Liver (tissue), 9 donors: ENCODE data around the gene JAK1. TPM values are rescaled to one million over a fixed set of nuclear protein-coding genes. Genes with fewer than 3 reads are reported as not detected.

ENCODE experiments used
- DNase-seq: peaks from one replicate; pipeline ENCODE4 v3.0.0-alpha.2; 2017; ENCODE audit warnings: low spot score
- H3K27ac ChIP-seq, 2 donors: one replicate each; pipeline ENCODE4 v1.7.0; 2013; ENCODE audit warnings: inconsistent platforms in 2 of 2, low read length in 2 of 2, control low read depth in 1 of 2, low read depth in 1 of 2, mild to moderate bottlenecking in 1 of 2
- H3K27me3 ChIP-seq, 4 donors: one replicate each; pipeline versions ENCODE4 v1.6.1 to v1.7.0; 2013; ENCODE audit warnings: low read length in 3 of 4, inconsistent platforms in 1 of 4, mild to moderate bottlenecking in 1 of 4, moderate library complexity in 1 of 4; ENCODE audit not compliant: control insufficient read depth in 4 of 4, insufficient read depth in 4 of 4
- H3K36me3 ChIP-seq, 4 donors: one replicate each; pipeline versions ENCODE4 v1.6.1 to v1.7.0; 2013; ENCODE audit warnings: low read length in 3 of 4, mild to moderate bottlenecking in 3 of 4, low read depth in 1 of 4, moderate library complexity in 1 of 4; ENCODE audit not compliant: control insufficient read depth in 4 of 4, insufficient read depth in 3 of 4
- H3K4me1 ChIP-seq, 4 donors: one replicate each; pipeline versions ENCODE4 v1.6.1 to v1.7.0; 2013; ENCODE audit warnings: low read length in 3 of 4, mild to moderate bottlenecking in 3 of 4, moderate library complexity in 1 of 4; ENCODE audit not compliant: control insufficient read depth in 4 of 4, insufficient read depth in 4 of 4
- H3K4me3 ChIP-seq, 3 donors: one replicate each; pipeline versions ENCODE4 v1.6.1 to v1.7.0; 2013; ENCODE audit warnings: low read length in 3 of 3, control low read depth in 1 of 3, low read depth in 1 of 3, mild to moderate bottlenecking in 1 of 3
- H3K9ac ChIP-seq, 2 donors: one replicate each; pipeline ENCODE4 v1.7.0; 2013; ENCODE audit warnings: low read length in 2 of 2, mild to moderate bottlenecking in 2 of 2, moderate library complexity in 2 of 2, control low read depth in 1 of 2, low read depth in 1 of 2
- H3K9me3 ChIP-seq, 4 donors: one replicate each; pipeline versions ENCODE4 v1.6.1 to v1.7.0; 2013; ENCODE audit warnings: low read length in 3 of 4; ENCODE audit not compliant: control insufficient read depth in 4 of 4
- ATF3 ChIP-seq: IDR thresholded peaks from 2 replicates; pipeline ENCODE4 v1.6.1; 2016; ENCODE audit warnings: antibody characterized with exemption
- CTCF ChIP-seq: fragments of 150-350 bp; IDR thresholded peaks from 2 replicates; pipeline ENCODE4 v1.5.1; 2017; ENCODE audit warnings: improper control_type of control experiment, low read depth, low read length; ENCODE audit not compliant: missing input control
- EGR1 ChIP-seq, 2 donors: IDR thresholded peaks; 2 replicates each; pipeline ENCODE4 v1.6.1; 2016 to 2018; ENCODE audit warnings: antibody characterized with exemption in 2 of 2, low read depth in 2 of 2
- FOXA1 ChIP-seq: IDR thresholded peaks from 2 replicates; pipeline ENCODE4 v1.6.1; 2016; ENCODE audit warnings: antibody characterized with exemption
- FOXA2 ChIP-seq: IDR thresholded peaks from 2 replicates; pipeline ENCODE4 v1.6.1; 2016; ENCODE audit warnings: antibody characterized with exemption
- JUND ChIP-seq, 2 donors: IDR thresholded peaks; 2 replicates each; pipeline ENCODE4 v1.6.1; 2016; ENCODE audit warnings: antibody characterized with exemption in 2 of 2
- MAX ChIP-seq: IDR thresholded peaks from 2 replicates; pipeline ENCODE4 v1.6.1; 2016; ENCODE audit warnings: antibody characterized with exemption
- NR2F2 ChIP-seq: IDR thresholded peaks from 2 replicates; pipeline ENCODE4 v1.6.1; 2016; ENCODE audit warnings: antibody characterized with exemption
- RAD21 ChIP-seq, 2 donors: IDR thresholded peaks; 2 replicates each; pipeline ENCODE4 v1.6.1; 2016; ENCODE audit warnings: antibody characterized with exemption in 2 of 2, mild to moderate bottlenecking in 2 of 2
- RXRA ChIP-seq, 2 donors: IDR thresholded peaks; 2 replicates each; pipeline ENCODE4 v1.6.1; 2017 to 2018; ENCODE audit warnings: antibody characterized with exemption in 2 of 2, mild to moderate bottlenecking in 1 of 2
- SP1 ChIP-seq: IDR thresholded peaks from 2 replicates; pipeline ENCODE4 v1.6.1; 2018; ENCODE audit warnings: antibody characterized with exemption, mild to moderate bottlenecking
- whole genome bisulfite sequencing: extraction: QIAGEN DNeasy Blood & Tissue Kit; methylation state at CpG from one replicate; pipeline ENCODE4 v1.1.7; 2013; 5-methylcytosine and 5-hydroxymethylcytosine counted together
- polyA plus RNA-seq, 2 donors: library from polyadenylated mRNA; stranded (reverse) in 1 of 2; unstranded in 1 of 2; fragments of 200-250 nt in 1 of 2; fragments of >200 nt in 1 of 2; fragmentation: Nextera tagmentation in 1 of 2; extraction: Ambion mirVana in 1 of 2; gene quantifications; one replicate each; pipeline versions ENCODE4 v1.2.1 to v1.2.3, GENCODE V29; 2013 to 2015
- total RNA-seq, 2 donors: library from RNA; depleted of rRNA; stranded (reverse); fragments of >200 nt; gene quantifications; one replicate each; pipeline ENCODE4 v1.2.3, GENCODE V29; 2014
- TF ChIP-seq, protein P1 (sequence below): IDR thresholded peaks from 2 replicates; pipeline ENCODE4 v1.6.1; 2016; ENCODE audit warnings: antibody characterized with exemption
- donor health status: healthy.
- donor health status: healthy.
- donor health status: healthy.
- donor health status: healthy.
- donor health status: healthy.

JAK1 gene
- total and polyA plus RNA-seq, 4 donors = 24.1 to 68.6 (median 34.5) TPM

GRCh38 chr1:64834734-64835133 is 131.6 kb downstream of the JAK1 start:
- no peak overlapping the region for H3K4me3 ChIP-seq
- no peaks in the 10 kb centered on the region for H3K9me3 ChIP-seq
- no peaks in the 10 kb centered on the region for H3K4me1 ChIP-seq
- peaks cover 15 to 68% (median 61%) of the 10 kb centered on the region in 4 donors for H3K36me3 ChIP-seq
- no peak overlapping the region for H3K27ac ChIP-seq
- TF ChIP-seq CTCF (no peak), RAD21 (IDR thresholded peaks at IDR 0.05) (no peak), FOXA2 (no peak), NR2F2 (no peak)
- TF ChIP-seq, protein P1, sequence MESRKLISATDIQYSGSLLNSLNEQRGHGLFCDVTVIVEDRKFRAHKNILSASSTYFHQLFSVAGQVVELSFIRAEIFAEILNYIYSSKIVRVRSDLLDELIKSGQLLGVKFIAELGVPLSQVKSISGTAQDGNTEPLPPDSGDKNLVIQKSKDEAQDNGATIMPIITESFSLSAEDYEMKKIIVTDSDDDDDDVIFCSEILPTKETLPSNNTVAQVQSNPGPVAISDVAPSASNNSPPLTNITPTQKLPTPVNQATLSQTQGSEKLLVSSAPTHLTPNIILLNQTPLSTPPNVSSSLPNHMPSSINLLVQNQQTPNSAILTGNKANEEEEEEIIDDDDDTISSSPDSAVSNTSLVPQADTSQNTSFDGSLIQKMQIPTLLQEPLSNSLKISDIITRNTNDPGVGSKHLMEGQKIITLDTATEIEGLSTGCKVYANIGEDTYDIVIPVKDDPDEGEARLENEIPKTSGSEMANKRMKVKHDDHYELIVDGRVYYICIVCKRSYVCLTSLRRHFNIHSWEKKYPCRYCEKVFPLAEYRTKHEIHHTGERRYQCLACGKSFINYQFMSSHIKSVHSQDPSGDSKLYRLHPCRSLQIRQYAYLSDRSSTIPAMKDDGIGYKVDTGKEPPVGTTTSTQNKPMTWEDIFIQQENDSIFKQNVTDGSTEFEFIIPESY = no peak
- no peak for DNase-seq
- H3K9ac ChIP-seq = no peak overlapping the region
- no peaks in the 10 kb centered on the region for H3K27me3 ChIP-seq

DNA sequence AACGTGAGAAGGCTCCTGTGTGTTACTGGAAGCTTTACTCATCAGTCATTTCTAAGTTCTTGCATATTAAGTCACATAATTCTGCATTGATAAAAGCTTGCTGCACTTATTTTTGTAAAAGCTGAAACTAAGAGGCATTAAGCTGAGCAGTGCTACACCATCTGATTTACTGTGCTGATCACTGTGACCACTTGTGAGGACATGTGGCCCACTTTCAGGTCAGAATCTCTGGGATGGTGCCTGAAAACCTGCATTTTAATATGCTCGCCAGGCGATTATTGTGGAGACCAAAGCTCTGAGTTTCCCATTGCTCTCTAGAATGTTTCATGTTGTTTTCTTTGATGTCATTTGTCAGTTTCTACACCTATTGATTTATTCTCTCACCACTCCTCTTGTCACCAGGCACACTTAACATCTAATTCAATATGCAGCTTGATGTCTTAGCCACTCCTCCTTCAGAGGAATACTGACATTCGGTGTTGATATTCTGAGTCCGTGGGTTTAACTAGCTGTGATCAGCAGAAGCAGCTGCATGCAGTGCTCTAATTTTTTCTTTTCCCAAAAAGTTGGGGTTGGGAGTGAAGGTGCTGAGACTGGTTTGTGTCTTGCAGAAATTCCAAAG is 136.2 kb downstream of the JAK1 start:
- no peak overlapping the region for H3K4me3 ChIP-seq
- H3K36me3 ChIP-seq = peaks cover 3 to 25% (median 21%) of the 10 kb centered on the region in 4 donors
- no peaks in the 10 kb centered on the region for H3K4me1 ChIP-seq
- 79% methylated on average over 5 of the region's 5 CpGs for WGBS
- H3K27me3 ChIP-seq = no peaks in the 10 kb centered on the region
- no peaks in the 10 kb centered on the region for H3K9me3 ChIP-seq
- H3K9ac ChIP-seq = no peak overlapping the region
- DNase-seq = no peak
- TF ChIP-seq, protein P1 = no peak
- TF ChIP-seq RAD21 (IDR thresholded peaks at IDR 0.05) = no peak
- no peak for TF ChIP-seq MAX
- no peak for TF ChIP-seq EGR1 (IDR thresholded peaks at IDR 0.05; ENCODE audit: low read depth in 2 of 2)
- TF ChIP-seq SP1 = no peak
- no peak for TF ChIP-seq FOXA1
- TF ChIP-seq RXRA (IDR thresholded peaks at IDR 0.05) = no peak
- no peak for TF ChIP-seq JUND (IDR thresholded peaks at IDR 0.05)
- TF ChIP-seq ATF3 = no peak
- TF ChIP-seq FOXA2 = no peak
- no peak overlapping the region for H3K27ac ChIP-seq
